GM10847 (cell line): ENCODE data around the gene OSMR.

Experiments
- POLR2A ChIP-seq: IDR thresholded peaks from 2 replicates; pipeline ENCODE4 v1.6.1; 2011; ENCODE audit not compliant: insufficient read length; ENCODE audit errors: extremely low read depth

OSMR gene

DNA sequence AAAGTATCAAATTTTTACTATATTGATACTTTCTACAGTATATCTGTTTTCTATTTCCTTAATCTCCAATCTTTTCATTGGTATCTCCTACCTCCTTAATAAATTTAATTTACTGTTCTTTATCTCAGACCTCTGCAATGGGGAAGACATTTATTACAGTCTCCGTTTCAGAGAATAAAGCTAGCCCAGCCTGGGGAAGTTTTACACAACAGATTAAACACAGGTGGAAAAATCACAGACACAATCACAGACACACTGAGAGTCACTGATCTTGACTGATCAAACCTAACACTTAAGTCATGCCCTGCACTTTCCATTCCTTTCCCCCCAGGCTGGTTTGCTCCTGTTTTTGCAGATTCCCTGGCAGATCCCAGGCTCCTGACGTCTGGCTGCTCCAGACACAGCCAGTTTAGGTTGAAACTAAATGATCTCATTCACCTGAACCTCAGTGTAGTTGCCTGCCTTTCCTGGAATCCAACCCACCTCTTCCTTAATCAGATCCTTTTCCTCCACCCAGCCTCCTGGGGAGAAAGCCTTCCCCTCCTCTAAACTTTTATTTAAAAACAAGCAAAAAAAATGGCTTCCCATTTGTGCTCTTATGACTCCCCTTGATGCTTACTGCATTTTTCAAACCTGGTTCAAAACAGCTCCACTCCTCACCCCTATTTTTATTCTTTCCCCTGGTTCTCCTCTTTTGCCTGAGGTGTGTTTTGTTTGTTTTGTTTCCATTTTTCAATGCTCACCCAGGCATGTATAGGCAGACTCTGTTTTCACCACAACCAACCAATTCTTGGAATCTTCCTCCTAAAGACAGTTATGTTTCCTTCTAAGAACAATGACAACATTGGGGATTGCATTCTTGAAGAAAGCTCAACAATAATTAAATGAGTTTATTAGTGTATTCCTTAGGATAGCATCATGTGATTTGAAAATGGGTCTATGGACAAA, 29.5 kb upstream of the OSMR start:
- no peak for TF ChIP-seq POLR2A

- no peak for TF ChIP-seq POLR2A
Measured at GRCh38 chr5:38821679-38822078, 24.1 kb upstream of the OSMR start.

GRCh38 chr5:38823503-38823902, 22.3 kb upstream of the OSMR start:
- TF ChIP-seq POLR2A = no peak

DNA sequence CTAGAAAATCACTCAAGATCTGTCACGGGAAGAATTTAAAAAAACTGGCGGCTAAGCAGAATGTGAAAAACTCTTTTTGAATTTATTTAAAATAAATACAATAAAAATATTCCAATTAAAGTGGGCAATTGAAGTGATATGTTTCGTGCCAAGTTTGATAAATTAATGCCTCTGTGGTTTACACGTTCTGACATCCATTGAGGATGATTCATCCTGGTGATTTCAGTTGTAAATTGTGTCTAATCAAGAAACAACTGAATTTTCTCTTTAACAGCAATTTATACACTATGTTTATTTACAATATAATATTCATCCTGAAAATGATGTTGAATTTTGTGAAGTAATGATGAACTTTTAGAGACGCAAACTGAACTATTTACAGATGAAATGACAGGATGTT, 21.0 kb upstream of the OSMR start:
- no peak for TF ChIP-seq POLR2A

- no peak for TF ChIP-seq POLR2A
Measured at GRCh38 chr5:38825494-38825893, 20.3 kb upstream of the OSMR start.

- TF ChIP-seq POLR2A = no peak
Measured at GRCh38 chr5:38827525-38827924, 18.3 kb upstream of the OSMR start.

DNA sequence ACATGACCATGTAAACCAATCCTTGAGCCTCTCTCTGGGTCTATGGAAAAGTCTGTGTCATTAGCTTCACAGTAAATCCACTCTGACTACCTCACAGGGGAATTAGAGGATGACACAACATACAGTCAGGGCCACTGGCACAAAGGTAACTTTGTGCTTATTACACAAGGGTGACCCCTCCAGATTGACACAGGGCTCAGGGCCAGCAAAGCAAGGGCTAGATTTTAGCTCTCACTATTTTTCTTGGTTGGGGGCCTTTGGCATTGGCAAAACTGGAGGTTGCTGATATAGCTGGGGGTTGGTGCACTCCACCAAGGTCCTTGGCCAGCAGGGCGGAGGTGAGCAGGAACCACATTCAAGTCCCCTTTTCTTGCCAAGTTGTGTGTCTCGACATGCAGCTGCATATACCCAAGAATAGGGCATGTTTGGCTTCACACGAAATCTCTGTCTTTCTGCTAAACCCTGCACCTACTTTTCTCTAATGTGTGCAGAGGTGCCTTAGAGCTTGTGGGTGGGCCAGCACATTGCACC, 15.2 kb upstream of the OSMR start:
- no peak for TF ChIP-seq POLR2A

DNA sequence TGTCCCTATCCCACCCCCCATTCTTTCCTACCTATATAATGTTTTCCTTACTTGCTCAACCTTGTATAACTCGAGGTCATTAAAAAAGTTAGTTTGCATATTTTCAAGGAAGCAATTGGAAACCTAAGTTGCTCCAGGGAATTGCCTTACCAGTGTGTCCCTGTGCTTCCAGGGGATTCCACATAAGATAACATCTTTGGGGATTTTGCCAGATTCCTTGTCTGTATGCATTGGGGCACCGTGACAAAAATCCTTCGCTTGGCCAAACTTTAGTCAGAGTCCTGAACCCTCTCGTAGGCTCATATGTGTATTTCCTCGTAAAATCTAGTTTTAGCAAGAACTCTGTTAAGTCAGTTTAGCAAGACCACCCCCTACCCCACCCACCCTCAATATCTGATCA, 14.7 kb upstream of the OSMR start:
- no peak for TF ChIP-seq POLR2A

DNA sequence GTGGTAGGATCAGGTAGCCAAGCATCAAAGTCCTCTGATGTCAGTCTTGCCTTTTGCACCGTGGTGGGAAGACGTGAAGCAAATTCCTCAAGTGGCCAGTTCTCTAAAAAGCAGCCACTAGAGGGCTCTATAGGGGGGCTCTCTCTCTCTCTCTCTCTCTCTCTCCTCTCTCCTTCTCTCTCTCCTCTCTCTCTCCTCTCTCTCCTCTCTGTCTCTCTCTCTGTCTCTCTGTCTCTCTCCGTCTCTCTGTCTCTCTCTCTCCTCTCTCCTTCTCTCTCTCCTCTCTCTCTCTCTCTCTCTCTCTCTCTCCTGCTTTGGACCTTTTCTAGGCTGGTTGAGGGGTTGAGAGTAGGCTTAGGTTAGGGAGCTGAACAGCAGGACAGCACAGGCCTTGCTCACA, 13.9 kb upstream of the OSMR start:
- no peak for TF ChIP-seq POLR2A

DNA sequence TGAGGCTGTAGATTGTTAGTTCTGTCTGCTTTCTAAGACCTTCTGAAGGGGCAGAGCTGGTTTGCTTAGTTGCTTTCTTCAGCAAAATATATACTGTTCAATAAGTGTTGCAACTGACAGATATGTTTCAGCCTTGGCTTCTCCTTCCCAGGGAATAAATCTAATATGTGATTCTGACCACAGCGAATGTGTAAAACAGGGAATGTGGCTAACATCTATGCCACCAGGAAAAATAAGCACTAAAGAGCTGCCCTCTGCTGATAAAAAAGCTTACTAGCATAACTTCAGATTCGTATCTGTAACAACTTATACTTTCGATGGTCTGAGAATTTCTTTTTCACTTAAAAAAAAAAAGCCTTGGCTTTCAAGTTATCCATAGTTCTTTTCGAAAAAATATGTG, 13.0 kb upstream of the OSMR start:
- no peak for TF ChIP-seq POLR2A

- TF ChIP-seq POLR2A = no peak
Measured at GRCh38 chr5:38835887-38836286, 9.9 kb upstream of the OSMR start.

DNA sequence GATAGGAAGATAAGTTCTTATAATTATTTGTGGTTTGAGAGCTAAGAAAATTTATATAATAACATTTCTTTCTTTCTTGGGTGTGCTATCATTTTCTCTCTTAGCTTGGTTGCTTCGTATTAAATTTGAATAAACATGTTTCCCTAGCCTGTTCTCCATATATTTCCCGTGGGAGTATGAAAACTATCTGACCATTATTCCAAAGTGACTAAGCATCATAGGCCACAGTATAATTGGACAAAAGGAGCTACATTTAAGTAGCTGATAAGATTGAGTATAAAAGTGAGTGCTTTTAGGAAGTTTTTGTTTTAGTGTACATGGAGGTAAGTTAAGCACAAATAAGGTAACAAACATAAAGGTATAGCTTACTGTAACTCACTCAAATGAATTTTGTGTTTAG, 8.4 kb upstream of the OSMR start:
- TF ChIP-seq POLR2A = no peak

DNA sequence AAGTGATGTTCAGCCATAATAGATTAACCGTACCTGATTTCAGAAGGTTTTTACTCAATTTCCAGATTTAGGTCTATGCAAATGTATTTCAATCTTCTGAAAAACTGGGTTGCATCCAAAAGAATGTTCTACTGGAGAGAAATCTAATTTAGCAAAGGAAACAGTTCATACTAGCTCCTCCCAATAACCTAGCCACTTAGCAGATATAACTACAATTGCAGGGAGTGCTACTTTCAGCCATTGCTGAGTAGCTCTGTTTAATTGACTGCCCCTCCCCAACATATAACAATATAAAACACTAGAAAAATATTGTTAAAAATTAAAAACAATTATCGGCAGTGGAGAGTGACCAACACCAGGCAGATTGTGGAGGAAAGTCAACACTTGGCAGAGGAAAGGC, 7.9 kb upstream of the OSMR start:
- TF ChIP-seq POLR2A = no peak

DNA sequence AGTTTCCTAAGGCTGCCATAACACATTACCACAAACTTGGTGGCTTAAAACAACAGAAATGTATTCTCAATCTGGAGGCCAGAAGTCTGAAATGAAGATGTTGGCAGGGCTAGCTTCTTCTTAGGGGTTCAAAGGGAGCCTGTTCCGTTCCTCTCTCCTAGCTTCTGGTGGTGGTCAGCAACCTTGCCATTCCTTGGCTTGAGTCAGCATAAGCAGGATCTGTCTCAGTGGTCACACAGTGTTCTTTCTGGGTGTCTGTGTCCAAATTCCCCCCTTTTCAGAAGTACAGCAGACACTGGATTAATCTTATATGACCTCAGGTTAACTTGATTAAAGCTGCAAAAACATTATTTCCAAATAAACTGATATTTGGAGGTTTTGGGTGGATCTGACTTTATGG, 2.1 kb upstream of the OSMR start:
- TF ChIP-seq POLR2A = no peak

- no peak for TF ChIP-seq POLR2A
Measured at GRCh38 chr5:38846379-38847011, 683 bp downstream of the OSMR start.
